ENCODE data around the gene ANAPC7.
"Not testable (repeated sequence)": the region's sequence is repeated elsewhere in the genome, so short reads cannot be mapped to it uniquely, and the experiment has no call there.

ANAPC7 gene, protein sequence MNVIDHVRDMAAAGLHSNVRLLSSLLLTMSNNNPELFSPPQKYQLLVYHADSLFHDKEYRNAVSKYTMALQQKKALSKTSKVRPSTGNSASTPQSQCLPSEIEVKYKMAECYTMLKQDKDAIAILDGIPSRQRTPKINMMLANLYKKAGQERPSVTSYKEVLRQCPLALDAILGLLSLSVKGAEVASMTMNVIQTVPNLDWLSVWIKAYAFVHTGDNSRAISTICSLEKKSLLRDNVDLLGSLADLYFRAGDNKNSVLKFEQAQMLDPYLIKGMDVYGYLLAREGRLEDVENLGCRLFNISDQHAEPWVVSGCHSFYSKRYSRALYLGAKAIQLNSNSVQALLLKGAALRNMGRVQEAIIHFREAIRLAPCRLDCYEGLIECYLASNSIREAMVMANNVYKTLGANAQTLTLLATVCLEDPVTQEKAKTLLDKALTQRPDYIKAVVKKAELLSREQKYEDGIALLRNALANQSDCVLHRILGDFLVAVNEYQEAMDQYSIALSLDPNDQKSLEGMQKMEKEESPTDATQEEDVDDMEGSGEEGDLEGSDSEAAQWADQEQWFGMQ

DNA sequence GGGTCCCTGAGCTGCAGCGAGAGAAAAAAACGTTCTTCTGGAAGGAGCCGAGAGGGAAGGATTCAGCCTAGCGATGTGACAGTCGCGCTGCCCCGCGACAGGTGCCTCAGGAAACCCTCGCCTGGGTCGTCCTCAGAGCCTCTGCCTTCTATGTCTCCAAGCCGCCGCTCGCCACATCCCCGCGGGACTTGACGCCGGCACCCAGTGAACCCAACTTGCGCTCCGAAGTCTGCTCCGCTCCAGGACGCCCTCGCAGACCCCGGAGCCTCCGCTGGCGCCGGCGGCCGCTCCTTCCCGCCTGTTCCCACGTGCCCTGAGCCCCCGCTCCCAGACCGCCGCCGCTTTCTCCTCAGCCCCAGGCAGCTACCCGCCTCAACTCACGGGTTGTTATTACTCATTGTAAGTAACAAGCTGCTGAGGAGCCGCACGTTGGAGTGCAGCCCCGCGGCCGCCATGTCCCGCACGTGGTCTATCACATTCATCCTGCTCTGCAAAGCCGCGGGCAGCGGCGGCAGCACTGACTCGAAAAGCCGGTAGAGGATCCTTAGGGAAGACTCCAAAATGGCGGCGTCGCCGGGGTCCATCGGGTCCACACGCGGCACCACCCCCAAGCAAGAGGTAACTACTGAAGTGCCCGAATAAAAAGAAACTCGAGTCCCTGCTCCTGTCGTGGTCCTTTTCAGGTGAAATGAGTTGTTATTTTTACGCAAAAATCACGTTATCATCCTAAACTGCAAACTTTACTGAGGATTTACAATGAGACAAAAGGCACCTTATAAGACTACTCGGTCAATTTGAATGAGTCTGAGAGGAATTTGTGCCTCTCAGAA is at the start of gene ANAPC7:
TSS of gene ANAPC7 (minus strand) at position 563 of the 830 bp plus-strand sequence. CDS start at position 482, 81 bp downstream.
- DNase-seq (ENCODE audit: low read depth): peak; percentile 78

DNA sequence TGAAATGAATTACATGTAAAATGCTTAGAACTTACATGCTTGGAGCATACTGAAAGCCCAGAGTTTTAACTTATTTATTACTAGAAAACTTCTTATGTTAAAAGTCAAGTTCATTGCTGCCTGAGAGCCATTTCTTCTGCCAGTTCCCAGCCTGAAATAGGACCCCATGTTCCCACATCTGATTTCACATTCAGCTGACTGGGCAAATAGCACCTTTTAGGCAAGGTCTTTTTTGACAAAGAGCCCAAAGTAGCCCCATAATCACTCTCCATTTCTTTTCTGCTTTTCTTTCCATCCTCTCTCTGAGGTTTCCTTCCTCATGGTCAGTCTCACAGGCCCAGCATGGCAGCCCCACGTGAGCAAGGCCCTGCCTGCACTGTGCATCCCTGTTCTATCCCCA is 47.8 kb upstream of the ANAPC7 start:
- DNase-seq (ENCODE audit: low read depth): no peak

DNA sequence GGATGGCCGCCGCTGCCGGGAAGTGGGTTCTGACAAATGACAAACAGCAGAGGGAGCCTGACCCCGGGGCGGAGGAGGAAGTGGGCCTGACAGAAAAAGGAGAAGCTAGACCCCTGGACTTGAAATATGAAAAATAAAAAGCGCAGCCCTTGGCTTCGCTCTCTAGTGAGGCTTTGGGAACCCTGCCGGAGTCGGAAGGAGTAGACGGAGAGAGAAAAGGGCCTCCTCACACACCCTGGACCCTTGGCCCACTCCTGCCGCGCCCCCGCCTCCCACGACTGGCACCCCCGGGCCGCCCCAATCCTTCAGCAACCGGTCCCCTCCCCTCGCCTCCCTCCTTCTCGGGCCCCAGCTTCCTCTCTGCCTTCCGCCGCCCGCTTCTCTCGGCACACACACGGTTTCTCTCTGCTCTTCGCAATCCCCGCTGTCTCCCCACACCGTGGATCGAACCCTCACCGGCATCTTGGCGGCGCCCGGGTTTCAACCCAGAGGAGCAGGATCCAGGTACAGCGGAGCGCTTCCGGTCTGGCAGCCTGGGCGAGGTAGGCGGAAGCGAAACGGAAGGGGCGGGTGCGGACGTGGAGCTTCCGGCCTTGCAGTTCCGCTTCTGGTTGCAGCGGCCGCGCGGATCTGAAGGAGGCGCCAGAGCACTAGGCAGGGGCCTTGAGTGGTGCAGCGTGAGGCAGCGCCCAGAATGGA is 46.4 kb upstream of the ANAPC7 start, which contains the start of gene ARPC3:
TSS of gene ARPC3 (minus strand) at position 539 of the 699 bp plus-strand sequence. CDS start at position 462, 77 bp downstream.
- DNase-seq (ENCODE audit: low read depth): peak; percentile 92

DNA sequence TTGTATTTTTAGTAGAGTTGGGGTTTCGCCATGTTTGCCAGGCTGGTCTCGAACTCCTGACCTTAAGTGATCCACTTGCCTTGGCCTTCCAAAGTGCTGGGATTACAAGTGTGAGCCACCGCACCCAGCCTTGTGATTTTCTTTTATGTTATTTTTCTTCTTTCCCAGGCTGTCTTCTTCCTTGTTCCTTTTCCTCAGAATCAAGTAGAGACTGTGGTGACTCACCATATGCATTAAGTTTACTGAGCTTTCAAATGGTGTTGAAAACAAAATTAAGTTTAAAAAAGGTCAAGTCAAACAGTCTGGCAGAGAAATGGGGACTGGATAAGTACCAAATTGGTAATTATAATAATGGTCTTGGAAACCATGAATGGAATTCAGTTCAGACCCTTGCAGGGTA is 40.9 kb upstream of the ANAPC7 start:
- no peak for DNase-seq (ENCODE audit: low read depth)

DNA sequence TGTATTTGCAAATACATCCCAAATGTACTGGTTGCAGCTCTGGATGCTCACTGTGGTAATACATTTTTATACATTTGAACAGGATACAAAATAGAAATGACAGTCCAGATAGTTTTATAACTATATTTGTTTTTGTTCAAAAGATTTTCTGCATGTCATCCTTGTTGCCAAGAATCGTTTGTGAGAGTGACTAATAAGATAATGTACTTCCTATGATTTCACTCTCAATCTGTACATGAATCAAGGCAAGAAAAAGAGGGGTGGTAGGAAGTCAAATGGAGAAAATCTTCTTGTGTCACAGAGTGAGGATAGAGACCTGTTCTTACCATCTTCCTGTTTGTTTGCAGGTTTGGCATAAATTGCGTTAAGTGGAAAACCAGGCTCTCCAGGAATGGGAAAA is 32.7 kb upstream of the ANAPC7 start:
- DNase-seq (ENCODE audit: low read depth): no peak

DNA sequence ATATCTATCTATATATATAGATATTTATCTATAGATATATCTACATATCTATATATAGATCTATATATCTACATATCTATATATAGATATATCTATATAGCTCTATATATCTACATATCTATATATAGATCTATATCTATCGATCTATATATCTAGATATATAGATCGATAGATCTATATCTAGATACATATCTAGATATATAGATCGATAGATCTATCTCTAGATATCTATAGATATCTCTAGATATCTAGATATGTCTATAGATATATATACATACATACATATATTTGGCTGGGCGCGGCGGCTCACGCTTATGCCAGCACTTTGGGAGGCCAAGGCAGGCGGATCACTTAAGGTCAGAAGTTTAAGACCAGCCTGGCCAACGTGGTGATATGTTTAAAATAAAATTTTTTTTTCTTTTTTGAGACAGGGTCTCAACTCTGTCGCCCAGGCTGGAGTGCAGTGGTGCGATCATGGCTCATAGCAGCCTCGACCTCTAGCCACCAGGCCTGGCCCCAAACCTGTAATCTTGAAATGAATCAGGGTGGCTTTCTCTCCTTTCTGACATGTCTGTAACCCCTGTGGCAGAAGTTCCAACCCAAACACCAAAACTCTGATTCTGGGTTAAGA is 28.6 kb upstream of the ANAPC7 start:
- no peak for DNase-seq (ENCODE audit: low read depth)

DNA sequence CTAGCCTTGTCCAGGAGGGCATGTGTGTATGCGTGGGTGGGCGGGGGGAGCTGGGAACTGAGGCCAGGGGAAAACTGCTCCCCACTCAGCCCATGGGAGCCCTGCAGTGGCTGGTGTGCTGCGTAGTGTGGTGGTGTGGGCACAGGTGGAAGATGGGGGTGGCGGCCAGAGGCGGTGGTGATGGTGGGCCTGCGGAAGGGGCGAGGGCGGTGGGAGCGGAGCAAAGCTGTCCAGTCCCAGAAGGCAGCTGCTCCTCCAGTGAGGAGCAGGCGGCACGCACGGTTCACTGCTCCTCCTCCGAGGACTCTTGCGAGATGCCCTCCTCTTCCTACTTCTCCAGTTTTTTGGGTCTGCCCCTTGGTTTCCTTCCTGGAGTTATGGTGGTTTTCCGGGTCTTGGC is 26.2 kb upstream of the ANAPC7 start:
- not testable (repeated sequence) for DNase-seq (ENCODE audit: low read depth)

DNA sequence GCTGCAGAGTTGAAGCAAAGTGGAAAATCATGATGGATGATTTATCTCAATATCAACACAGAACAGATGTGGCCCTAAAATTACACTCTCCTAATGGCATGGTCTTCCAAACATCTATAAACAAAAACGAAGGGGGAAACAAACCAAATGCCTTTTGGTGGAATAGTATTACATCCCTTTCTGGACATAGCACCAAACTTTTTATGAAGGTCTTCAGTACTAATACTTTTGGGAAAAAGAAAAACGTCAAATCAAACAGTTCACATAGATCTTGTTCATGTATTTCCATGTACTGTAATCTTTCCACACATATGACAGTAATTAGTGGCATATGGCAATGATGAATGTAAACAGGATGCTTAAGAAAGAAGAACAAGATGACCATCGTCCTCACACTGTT is 22.9 kb upstream of the ANAPC7 start:
- DNase-seq (ENCODE audit: low read depth): no peak

DNA sequence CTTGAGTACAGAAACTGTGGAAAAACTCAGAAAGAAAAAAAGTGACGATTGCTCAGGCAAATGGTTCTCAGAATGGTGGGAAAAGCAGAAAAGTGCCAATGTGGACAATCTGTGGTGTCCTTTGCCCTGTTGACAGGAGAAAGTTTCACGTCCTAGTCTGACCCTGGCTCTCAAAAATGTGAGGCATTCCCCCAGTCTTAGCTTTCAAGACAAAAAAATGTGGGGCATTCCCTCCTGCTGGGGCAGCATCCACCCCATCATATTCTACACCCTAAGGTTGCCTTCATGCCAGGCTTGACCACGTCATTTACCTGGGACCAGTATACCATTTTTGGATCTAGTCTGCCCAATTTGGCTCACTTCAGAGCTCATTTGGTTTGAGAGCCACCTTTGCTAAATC is 20.7 kb upstream of the ANAPC7 start:
- DNase-seq (ENCODE audit: low read depth): no peak

DNA sequence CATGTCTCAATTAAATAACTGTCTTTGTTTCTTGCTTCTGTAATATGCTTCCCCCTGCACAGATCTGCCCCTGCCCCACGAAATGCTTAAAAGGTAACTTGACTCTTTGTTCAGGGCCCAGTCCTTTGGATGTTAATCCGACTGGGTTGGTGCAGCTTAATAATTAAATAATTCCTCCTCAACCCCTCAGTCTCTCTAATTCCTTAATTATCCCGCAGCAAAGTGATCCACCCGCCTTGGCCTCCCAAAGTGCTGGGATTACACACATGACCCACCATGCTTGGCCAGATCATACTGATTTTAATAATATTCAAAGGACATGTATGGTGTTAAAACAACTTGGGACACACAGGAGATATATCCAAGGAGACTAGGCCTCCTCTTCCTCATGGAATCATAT is 18.2 kb upstream of the ANAPC7 start:
- DNase-seq (ENCODE audit: low read depth): no peak

DNA sequence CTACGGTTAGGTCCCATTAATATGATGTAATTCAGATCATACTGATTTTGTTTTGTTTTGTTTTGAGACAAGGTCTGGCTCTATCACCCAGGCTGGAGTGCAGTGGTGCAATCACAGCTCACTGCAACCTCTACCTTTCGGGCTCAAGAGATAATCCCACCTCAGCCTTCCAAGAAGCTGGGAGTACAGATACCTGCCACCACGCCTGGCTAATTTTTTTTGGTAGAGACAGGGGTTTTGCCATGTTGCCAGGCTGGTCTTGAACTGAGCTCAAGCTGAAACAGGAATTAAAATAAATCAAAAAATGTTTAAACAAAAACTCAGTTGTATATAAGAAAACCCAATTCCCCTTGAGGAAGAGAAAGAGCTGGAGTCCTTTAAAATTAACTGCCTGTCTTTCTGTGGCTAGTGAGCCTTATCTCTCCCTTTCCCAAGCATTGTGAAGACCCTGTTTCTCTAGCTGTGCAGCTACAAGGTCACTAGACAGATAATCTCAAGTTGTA is 17.7 kb upstream of the ANAPC7 start:
- no peak for DNase-seq (ENCODE audit: low read depth)

DNA sequence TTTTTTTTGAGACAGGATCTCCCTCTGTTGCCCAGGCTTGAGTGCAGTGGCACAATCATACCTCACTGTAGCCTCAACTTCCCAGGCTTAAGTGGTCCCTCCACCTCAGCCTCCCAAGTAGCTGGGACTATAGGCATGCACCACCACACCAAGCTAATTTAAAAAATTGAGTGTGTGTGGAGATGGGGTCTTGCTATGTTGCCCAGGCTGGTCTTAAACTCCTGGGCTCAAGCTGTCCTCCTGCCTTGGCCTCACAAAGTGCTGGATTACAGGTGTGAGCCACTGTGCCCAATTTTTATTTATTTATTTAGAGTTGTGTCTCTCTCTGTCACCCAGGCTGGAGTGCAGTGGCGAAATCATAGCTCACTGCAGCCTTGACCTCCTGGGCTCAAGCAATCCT is 17.1 kb upstream of the ANAPC7 start:
- not testable (repeated sequence) for DNase-seq (ENCODE audit: low read depth)

DNA sequence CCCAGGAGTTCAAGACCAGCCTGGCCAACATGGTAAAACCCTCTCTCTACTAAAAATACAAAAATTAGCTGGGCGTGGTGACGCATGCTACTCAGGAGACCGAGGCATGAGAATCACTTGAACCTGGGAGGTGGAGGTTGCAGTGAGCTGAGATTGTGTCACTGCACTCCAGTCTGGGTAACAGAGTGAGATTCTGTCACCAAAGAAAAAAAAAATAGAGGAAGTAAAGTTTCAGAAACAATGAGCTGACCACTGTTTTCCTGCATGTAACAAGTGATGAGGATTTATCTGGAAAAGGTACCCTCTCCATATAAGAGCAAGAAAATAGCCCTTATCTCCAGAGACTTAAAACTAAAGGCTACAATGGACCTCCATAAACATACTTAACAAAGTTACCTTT is 13.6 kb upstream of the ANAPC7 start:
- not testable (repeated sequence) for DNase-seq (ENCODE audit: low read depth)

DNA sequence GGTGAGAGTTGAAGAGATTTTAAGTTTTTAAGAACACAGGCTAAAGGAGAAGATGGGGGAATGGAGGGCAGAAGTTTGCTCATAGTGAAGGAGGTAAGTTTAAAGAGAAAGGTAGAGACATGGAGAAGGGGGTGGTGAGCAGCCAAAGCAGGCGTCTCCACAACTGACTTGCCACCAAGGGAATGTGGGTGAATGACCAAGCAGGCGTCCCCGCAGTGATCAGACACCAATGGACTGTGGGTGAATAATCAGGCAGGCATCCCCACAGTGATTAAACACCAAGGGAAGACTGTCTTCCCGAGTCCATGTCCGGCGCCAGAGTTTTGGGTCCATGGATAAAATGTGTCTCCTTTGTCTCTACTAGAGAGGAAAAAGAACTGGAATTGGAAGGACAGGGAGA is 6.6 kb upstream of the ANAPC7 start:
- not testable (repeated sequence) for DNase-seq (ENCODE audit: low read depth)

DNA sequence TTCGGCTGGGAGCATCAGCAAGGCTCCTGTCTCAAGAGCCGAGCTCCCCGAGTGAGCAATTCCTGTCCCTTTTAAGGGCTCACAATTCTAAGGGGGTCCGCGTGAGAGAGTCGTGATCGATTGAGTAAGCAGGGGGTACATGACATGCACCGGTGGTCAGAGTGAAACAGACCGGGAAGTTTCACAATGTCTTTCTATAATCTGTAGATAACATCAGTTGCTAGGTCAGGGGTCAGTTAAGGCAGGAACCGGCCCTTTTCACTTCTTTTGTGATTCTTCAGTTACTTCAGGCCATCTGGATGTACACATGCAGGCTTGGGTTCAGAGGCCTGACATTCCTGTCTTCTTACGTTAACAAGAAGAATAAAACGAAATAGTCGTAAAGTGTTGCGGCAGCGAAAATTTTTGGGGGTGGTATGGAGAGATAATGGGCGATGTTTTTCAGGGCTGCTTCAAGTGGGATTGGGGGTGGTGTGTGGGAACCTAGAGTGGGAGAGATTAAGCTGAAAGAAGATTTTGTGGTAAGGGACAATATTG is 1.7 kb upstream of the ANAPC7 start:
- DNase-seq (ENCODE audit: low read depth): not testable (repeated sequence)

DNA sequence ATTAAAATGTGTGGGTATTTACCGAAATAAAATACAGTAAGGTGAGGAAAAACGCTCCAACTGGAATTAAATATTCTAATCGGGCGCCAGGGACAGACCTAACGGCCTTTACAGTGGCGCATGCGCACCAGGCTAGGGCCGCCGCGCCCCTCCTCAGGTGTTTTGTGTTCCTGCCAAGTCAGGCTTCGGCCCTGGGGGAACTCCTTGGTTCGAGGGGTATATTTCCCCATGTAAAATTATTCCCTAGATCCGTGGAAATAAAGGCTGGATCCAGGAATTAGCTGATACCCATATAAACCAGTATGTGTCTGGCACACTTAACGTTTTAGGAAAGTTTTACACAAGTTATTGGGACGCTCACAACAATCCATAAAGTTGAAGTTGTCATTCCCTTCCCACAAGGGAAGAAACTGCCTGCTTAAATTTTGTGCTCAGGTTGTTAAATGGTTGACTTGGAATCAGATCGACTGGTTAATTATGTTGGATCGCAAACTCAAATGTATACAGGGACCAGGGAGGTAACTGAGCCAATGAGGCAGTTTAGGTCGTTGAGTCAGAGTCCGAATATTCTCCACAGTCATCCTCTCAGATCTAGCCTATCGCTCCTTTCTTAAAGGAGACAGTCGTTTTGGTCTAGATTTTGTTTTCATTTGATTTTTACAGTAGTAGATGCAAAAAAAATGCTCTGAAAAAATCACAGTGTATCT is 621 bp upstream of the ANAPC7 start:
- DNase-seq (ENCODE audit: low read depth): peak; percentile 61

DNA sequence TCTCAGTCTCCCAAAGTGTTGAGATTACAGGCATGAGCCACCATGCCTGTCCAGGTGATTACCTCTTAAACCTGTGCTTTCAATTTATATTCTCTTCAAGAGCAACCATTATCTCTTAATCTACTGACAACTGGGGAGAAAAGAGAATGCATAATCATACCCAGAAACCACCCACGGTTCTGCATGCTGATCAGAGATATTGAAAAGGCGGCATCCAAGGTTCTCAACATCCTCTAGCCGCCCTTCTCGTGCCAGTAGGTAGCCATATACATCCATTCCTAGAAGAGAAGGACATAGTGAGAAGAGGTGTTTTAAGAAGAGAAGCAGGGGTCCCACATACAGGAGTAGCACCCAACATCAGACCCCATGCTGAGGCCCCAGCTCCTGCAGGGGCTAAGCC is 20.8 kb downstream of the ANAPC7 start:
- DNase-seq (ENCODE audit: low read depth): no peak

DNA sequence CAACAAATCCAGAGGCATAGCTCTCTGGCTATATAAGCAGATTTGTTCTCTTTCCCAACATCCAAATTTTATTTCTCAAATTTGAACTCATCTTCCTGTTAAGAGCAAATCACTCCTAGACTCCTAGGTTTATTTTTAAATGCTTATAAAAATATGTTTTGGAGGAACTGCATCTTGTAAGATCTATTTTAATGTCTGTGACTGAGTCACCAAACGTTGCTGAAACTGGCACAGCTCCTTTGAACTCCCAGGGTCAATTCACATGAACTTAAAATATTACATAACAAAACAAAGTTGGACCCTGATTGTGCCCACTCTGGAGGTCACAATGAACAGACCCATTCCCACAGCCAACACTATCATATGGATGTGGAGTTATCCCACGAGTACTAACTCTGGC is 23.9 kb downstream of the ANAPC7 start:
- DNase-seq (ENCODE audit: low read depth): no peak

DNA sequence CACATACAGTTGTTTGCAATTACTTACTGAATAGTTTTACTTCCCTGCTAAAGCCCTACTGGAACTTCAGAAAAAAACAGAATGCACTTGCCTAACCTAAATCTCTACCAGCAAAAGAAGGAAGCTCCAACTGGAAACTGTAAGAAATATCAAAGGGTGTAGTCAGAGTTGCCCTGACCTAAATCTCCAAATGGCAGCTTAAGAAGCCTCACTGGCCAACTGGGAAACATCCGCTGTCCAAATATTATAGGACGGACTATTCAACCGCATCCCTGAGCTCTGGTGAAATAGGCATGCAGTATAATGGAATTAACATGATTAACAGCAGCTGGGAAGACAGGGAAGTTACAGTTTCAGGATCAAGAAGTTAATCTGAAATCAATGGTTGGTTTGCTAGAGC is 24.3 kb downstream of the ANAPC7 start:
- DNase-seq (ENCODE audit: low read depth): no peak

DNA sequence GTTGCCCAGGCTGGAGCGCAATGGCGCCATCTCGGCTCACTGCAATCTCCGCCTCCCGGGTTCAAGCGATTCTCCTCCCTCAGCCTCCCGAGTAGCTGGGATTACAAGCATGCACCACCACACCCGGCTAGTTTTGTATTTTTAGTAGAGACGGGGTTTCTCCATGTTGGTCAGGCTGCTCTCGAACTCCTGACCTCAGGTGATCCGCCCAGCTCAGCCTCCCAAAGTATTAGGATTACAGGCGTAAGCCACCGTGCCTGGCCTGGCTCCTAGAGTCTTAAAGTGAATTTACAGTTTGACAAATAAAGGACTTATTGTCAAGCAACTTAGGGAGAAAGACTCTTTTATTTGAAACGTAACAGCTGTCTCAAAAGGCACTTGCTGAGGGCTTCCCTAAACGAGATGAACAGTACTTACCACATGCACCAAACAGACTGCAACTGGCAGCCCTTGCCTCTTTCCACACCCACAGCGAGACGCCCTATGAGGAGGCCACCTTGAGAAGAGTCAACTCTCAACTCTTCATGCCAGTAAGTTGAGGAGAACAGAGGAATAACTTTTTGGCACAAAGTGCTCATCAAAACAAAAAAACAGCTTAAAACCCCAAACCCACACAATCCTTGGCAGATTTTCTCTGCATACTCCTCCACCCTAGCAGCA is 25.2 kb downstream of the ANAPC7 start:
- DNase-seq (ENCODE audit: low read depth): not testable (repeated sequence)
